ENCODE data around the gene SCYGR8.
"Not testable (repeated sequence)": the region's sequence is repeated elsewhere in the genome, so short reads cannot be mapped to it uniquely, and the experiment has no call there.

GRCh38 chr2:227740705-227741104 is 5.0 kb upstream of the SCYGR8 start:
- peak; percentile 79 for TF ChIP-seq CTCF (IDR thresholded peaks at IDR 0.05)
- TF ChIP-seq ZFX (IDR thresholded peaks at IDR 0.05; ENCODE audit: borderline replicate concordance) = not testable (repeated sequence)
